Colonic mucosa (tissue), 4 donors: ENCODE measurements around the gene BARHL1. TPM values are rescaled to one million over a fixed set of nuclear protein-coding genes. Genes with fewer than 3 reads are reported as not detected.

Experiments used
- DNase-seq: peaks from one replicate; pipeline ENCODE4 v3.0.0-alpha.2; 2020
- H3K27ac ChIP-seq: fragments of 200-600 bp; one replicate; pipeline ENCODE4 v1.8.0; 2021
- H3K27me3 ChIP-seq: fragments of 200-600 bp; one replicate; pipeline ENCODE4 v1.8.0; 2021
- H3K36me3 ChIP-seq: fragments of 200-600 bp; one replicate; pipeline ENCODE4 v1.8.0; 2021
- H3K4me1 ChIP-seq: fragments of 200-600 bp; one replicate; pipeline ENCODE4 v1.8.0; 2021; ENCODE audit warnings: mild to moderate bottlenecking
- H3K4me3 ChIP-seq: fragments of 200-600 bp; one replicate; pipeline ENCODE4 v1.8.0; 2021
- H3K9ac ChIP-seq, 2 donors: one replicate each; pipeline ENCODE4 v1.7.0; 2013; ENCODE audit warnings: control low read depth in 2 of 2, low read depth in 2 of 2, low read length in 2 of 2
- H3K9me3 ChIP-seq: fragments of 200-600 bp; one replicate; pipeline ENCODE4 v1.8.0; 2021
- CTCF ChIP-seq: fragments of 200-600 bp; IDR thresholded peaks from one replicate; pipeline ENCODE4 v1.8.0; 2022; ENCODE audit warnings: antibody characterized with exemption, mild to moderate bottlenecking
- intact Hi-C: fragments of 100-400 bp; cut with DNase I; formaldehyde crosslinking; loops from one replicate; pipeline ENCODE4 v1.14.1; 2022
- total RNA-seq, 2 donors: library from RNA; stranded (reverse); fragmentation: NEBNext Ultra II Directional in 1 of 2; extraction: Animal tissue kit (Norgen Biotek cat#: 25700) in 1 of 2; gene quantifications; one replicate each; pipeline ENCODE4 v1.2.1, GENCODE V29; 2021
- donor health status: healthy.
- donor health status: DM: no; HTN: no; CAD: no.
- donor health status: DM: no; HTN: no; CAD: no.

The BARHL1 gene
- total RNA-seq, 2 donors from 2014 or later: not detected

- Histone ChIP-seq H3K27me3 (peaks cover 51% of the 10 kb centered on the region), H3K27ac (no peak overlapping the region), H3K36me3 (no peaks in the 10 kb centered on the region), H3K4me3 (no peak overlapping the region), H3K4me1 (no peaks in the 10 kb centered on the region), H3K9ac (no peak overlapping the region), H3K9me3 (no peaks in the 10 kb centered on the region)
- intact Hi-C loops: no loop called here
- no peak for TF ChIP-seq CTCF
- DNase-seq: no peak
Observed at GRCh38 chr9:132591751-132592314, 9.4 kb downstream of the BARHL1 start.

GRCh38 chr9:132592451-132592850 is 10.0 kb downstream of the BARHL1 start:
- Histone ChIP-seq H3K27ac (no peak overlapping the region), H3K9me3 (no peaks in the 10 kb centered on the region), H3K36me3 (no peaks in the 10 kb centered on the region), H3K27me3 (peaks cover 45% of the 10 kb centered on the region), H3K9ac (no peak overlapping the region), H3K4me3 (no peak overlapping the region), H3K4me1 (no peaks in the 10 kb centered on the region)
- no peak for DNase-seq
- no peak for TF ChIP-seq CTCF
- intact Hi-C loops: no loop called here

- H3K4me1 ChIP-seq: no peaks in the 10 kb centered on the region
- no peaks in the 10 kb centered on the region for H3K9me3 ChIP-seq
- peaks cover 25% of the 10 kb centered on the region for H3K27me3 ChIP-seq
- no peak overlapping the region for H3K27ac ChIP-seq
- TF ChIP-seq CTCF: no peak
- no peak overlapping the region for H3K9ac ChIP-seq
- no peak for DNase-seq
- intact Hi-C loops: no loop called here
- no peaks in the 10 kb centered on the region for H3K36me3 ChIP-seq
- H3K4me3 ChIP-seq: no peak overlapping the region
Observed at GRCh38 chr9:132594412-132594811, 12.0 kb downstream of the BARHL1 start.

GRCh38 chr9:132595319-132595718 is 12.9 kb downstream of the BARHL1 start:
- intact Hi-C loops: no loop called here
- no peak overlapping the region for H3K4me3 ChIP-seq
- no peak overlapping the region for H3K27ac ChIP-seq
- no peaks in the 10 kb centered on the region for H3K4me1 ChIP-seq
- no peak overlapping the region for H3K9ac ChIP-seq
- no peaks in the 10 kb centered on the region for H3K36me3 ChIP-seq
- no peak for TF ChIP-seq CTCF
- H3K9me3 ChIP-seq: no peaks in the 10 kb centered on the region
- DNase-seq: no peak
- H3K27me3 ChIP-seq: peaks cover 16% of the 10 kb centered on the region

- Histone ChIP-seq H3K27me3 (peaks cover 8% of the 10 kb centered on the region), H3K9ac (no peak overlapping the region), H3K9me3 (no peaks in the 10 kb centered on the region), H3K27ac (no peak overlapping the region), H3K4me3 (no peak overlapping the region), H3K4me1 (no peaks in the 10 kb centered on the region), H3K36me3 (no peaks in the 10 kb centered on the region)
- intact Hi-C loops: no loop called here
- TF ChIP-seq CTCF: no peak
- no peak for DNase-seq
Observed at GRCh38 chr9:132596200-132596599, 13.8 kb downstream of the BARHL1 start.
